ENCODE data around the gene HLF.

HLF gene

DNA sequence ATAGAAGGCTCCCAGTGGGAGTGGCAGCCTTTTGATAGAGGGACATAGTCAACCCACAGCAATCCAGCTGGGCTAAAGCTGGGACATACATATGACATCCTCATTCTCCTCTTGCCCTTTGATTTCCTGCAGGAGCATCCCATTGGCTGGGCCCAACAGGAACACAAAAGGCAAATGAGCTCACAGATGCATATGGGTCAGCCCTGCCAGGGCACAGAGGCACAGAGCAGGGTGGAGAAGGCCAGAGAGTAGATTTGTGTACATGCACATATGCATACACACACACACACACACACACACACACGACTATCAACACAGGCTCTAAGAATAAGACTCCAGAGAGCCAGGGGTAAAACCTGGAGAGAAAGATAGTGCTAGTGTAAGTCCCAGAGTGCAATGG is 98.3 kb downstream of the HLF start:
- no peak for DNase-seq (ENCODE audit: low read depth)

DNA sequence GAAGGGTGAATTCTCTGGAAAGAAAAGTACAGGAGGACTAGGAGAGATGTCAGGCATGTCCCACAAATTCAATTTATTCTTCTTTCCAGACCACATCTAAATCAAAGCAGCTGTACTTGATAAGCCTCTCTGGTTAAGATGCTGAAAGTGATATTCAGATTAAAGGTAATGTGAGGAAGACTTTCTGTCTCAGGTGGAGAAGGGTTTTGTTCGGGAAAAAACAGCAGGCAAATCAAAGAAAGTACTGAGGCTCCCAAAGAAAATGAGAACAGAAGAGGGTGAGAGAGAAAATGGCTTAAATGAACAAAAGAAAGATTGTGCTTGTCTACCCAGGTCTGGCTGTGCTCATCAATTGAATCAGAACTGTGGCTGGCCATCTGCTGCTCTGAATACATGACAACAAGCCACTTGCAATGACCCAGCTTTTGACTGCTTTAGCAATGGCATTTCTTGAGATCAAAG is 101.3 kb downstream of the HLF start:
- no peak for DNase-seq (ENCODE audit: low read depth)

DNA sequence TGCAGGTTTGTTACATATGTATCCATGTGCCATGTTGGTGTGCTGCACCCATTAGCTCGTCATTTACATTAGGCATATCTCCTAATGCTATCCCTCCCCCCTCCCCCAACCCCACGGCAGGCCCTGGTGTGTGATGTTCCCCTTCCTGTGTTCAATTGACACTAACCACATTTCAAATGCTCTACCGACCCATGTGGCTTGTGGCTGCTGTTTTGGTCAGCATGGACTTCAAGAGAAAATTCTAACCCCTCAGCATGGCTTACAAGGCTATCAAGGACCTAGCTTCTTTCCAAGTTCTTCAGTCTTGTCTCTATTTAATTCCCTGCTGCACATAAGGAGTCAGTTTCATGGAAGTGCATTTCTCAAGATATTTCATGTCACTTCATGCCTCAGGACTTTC is 103.9 kb downstream of the HLF start:
- no peak for DNase-seq (ENCODE audit: low read depth)

All from stimulated activated CD8-positive, alpha-beta memory T cell treated with anti-CD3 and anti-CD28 coated beads, Interleukin-12 subunit alpha, Interleukin-12 subunit beta, amount 100 ng/mL, for 1 hour (primary cell).